Activated naive CD4-positive, alpha-beta T cell treated with anti-CD3 and anti-CD28 coated beads, Interleukin-2, amount 50 U/mL, for 72 hours (primary cell): ENCODE data around the gene DNAJC4. TPM values are rescaled to one million over a fixed set of nuclear protein-coding genes. Genes with fewer than 3 reads are reported as not detected.
A peak's percentile ranks its signal among the peaks of the same experiment; 100 is the strongest.
"Not testable (repeated sequence)": the region's sequence is repeated elsewhere in the genome, so short reads cannot be mapped to it uniquely, and the experiment has no call there.

ENCODE experiments used
- ATAC-seq, 2 donors: fragments of 150-1000 bp; cut with Tn5 transposase; 2 replicates each; pipeline ENCODE4 v1.10.0; 2021; ENCODE audit warnings: mild to moderate bottlenecking in 2 of 2, moderate library complexity in 2 of 2
- DNase-seq, 2 donors: peaks; one replicate each; pipeline ENCODE4 v3.0.0; 2021 to 2022; ENCODE audit warnings: low spot score in 2 of 2
- H3K27ac Mint-ChIP-seq, 2 donors: one replicate each; pipeline ENCODE4 v1.8.0; 2022; ENCODE audit warnings: mild to moderate bottlenecking in 2 of 2, mixed read lengths in 2 of 2
- H3K36me3 Mint-ChIP-seq, 2 donors: one replicate each; pipeline ENCODE4 v1.8.0; 2022; ENCODE audit warnings: mixed read lengths in 2 of 2
- H3K9me3 Mint-ChIP-seq, 2 donors: one replicate each; pipeline ENCODE4 v1.8.0; 2022; ENCODE audit warnings: mixed read lengths in 2 of 2
- total RNA-seq, 2 donors: library from RNA; stranded (reverse); gene quantifications; one replicate each; pipeline ENCODE4 v1.2.3, GENCODE V29; 2022

Gene DNAJC4
- total RNA-seq, 2 donors from 2014 or later: 26.7 to 48.7 TPM

DNA sequence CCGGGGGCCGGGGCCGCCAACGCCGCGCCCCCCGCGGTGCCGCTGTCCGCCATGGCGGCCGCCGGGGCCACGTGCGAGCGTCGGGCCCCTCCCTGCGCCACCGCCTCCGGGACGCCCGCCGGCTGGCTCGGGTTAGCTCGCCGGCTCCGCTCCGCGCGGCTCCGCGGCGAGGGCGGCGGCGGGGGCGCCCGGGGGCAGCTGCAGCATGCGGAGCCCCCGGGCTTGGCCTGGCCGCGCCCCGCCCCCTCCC, 16.2 kb downstream of the DNAJC4 start:
- not testable (repeated sequence) for DNase-seq, H3K9me3 Mint-ChIP-seq
- Mint-ChIP-seq H3K36me3 (peaks cover 6 to 16% of the 10 kb centered on the region in 2 donors), H3K27ac (peak overlapping the region in 1 of 2 donors; percentile 93)
- ATAC-seq: peak; percentile 3 to 29

- H3K9me3 Mint-ChIP-seq: no peaks in the 10 kb centered on the region
- peak; percentile 39 to 73 for ATAC-seq
- peaks cover 6 to 16% of the 10 kb centered on the region in 2 donors for H3K36me3 Mint-ChIP-seq
- peak within 1 kb of the TSS; percentile 91 to 93 for H3K27ac Mint-ChIP-seq
- peak; percentile 74 to 82 for DNase-seq
Measured at GRCh38 chr11:64246871-64247728, 16.8 kb downstream of the DNAJC4 start, which contains the start of gene PPP1R14B. Gene PPP1R14B (minus strand): TSS chr11:64246943. CDS start chr11:64246673, 270 bp downstream.

- Mint-ChIP-seq H3K9me3 (no peaks in the 10 kb centered on the region), H3K27ac (peak overlapping the region in 1 of 2 donors; percentile 65)
- no peak for DNase-seq
Measured at GRCh38 chr11:64247729-64248531, 17.6 kb downstream of the DNAJC4 start.

GRCh38 chr11:64248578-64248977, 18.2 kb downstream of the DNAJC4 start:
- H3K9me3 Mint-ChIP-seq: no peaks in the 10 kb centered on the region
- H3K36me3 Mint-ChIP-seq: peaks cover 6 to 9% of the 10 kb centered on the region in 2 donors
- H3K27ac Mint-ChIP-seq: no peak overlapping the region
- ATAC-seq (no peak), DNase-seq (no peak)

More at GRCh38 chr11:64247729-64248531, 17.6 kb downstream of the DNAJC4 start:
- ATAC-seq: no peak
- H3K36me3 Mint-ChIP-seq: peaks cover 6 to 16% of the 10 kb centered on the region in 2 donors

GRCh38 chr11:64249038-64249437, 18.7 kb downstream of the DNAJC4 start:
- DNase-seq (no peak), ATAC-seq (no peak)
- H3K36me3 Mint-ChIP-seq: peaks cover 6% of the 10 kb centered on the region in 2 donors
- H3K27ac Mint-ChIP-seq: no peak overlapping the region
- H3K9me3 Mint-ChIP-seq: no peaks in the 10 kb centered on the region

DNA sequence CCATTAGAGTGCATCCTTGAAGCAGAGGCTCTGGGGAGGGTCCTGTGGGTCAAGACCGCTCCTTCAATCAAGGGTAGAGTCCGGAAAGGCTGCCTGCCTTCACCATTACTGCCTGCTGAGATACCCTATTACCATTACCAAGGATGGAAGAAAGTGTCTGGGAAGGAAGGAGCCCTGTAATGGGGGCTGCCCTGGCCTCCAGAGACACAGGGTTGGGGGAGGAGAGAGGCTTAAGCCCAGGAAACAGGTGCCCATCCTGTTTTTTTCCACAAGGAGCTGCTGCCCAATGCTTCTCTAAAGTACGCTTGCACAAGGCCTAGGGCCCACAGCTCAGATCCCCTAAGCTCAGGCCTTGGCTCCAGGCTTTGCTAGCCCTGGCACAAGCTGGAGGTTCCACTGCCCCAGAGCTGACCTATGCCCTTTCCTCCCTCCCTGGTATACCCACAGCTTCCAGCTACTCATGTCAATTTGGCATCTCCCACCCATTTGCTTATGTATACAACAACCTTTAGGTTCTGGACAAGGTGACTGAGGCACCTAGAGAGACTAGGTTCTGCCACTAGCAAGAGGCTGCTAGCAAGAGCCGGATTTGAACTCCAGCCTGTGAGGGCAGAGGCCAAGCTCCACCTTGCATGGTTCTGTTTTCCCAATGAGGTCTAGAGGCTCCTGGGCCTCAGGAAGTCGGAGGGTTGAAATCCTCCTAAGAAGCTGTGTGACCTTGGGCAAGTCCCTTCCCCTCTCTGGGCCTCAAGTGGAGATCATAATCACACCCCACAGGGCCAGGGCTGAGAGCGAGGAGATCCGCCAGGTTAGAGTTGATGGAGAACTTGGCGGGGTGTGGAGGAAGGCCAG, 19.4 kb downstream of the DNAJC4 start:
- no peak overlapping the region for H3K27ac Mint-ChIP-seq
- ATAC-seq: no peak
- peaks cover 6% of the 10 kb centered on the region in 2 donors for H3K36me3 Mint-ChIP-seq
- H3K9me3 Mint-ChIP-seq: no peaks in the 10 kb centered on the region
- DNase-seq: no peak

GRCh38 chr11:64250415-64251015, 20.2 kb downstream of the DNAJC4 start:
- ATAC-seq (no peak), DNase-seq (no peak)
- Mint-ChIP-seq H3K27ac (no peak overlapping the region), H3K9me3 (no peaks in the 10 kb centered on the region), H3K36me3 (peaks cover 6% of the 10 kb centered on the region in 2 donors)

- no peaks in the 10 kb centered on the region for H3K36me3 Mint-ChIP-seq
- H3K9me3 Mint-ChIP-seq: no peaks in the 10 kb centered on the region
- DNase-seq (peak in 1 of 2 donors; percentile 79), ATAC-seq (peak; percentile 73 to 74)
- H3K27ac Mint-ChIP-seq: peak within 1 kb of the TSS; percentile 55 to 57
Measured at GRCh38 chr11:64251016-64251752, 20.8 kb downstream of the DNAJC4 start, which contains the start of gene PLCB3. Gene PLCB3 (plus strand): TSS chr11:64251530. CDS start chr11:64251650, 120 bp downstream.

DNA sequence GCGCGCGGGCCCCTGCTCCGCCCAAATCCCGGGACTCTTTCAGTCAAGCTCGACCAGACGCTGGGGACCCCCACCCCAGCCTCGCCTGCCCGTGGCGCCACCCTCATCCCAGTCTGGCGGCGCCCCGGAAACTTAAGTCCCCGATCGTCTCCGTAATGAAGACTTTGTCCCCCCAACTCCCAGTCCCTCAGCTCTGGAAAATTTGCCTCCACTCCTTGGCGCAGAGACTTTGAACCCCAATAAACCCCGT, 21.3 kb downstream of the DNAJC4 start:
- H3K27ac Mint-ChIP-seq: peak overlapping the region in 1 of 2 donors; percentile 55
- no peaks in the 10 kb centered on the region for H3K9me3 Mint-ChIP-seq
- ATAC-seq: no peak
- no peaks in the 10 kb centered on the region for H3K36me3 Mint-ChIP-seq
- no peak for DNase-seq

DNA sequence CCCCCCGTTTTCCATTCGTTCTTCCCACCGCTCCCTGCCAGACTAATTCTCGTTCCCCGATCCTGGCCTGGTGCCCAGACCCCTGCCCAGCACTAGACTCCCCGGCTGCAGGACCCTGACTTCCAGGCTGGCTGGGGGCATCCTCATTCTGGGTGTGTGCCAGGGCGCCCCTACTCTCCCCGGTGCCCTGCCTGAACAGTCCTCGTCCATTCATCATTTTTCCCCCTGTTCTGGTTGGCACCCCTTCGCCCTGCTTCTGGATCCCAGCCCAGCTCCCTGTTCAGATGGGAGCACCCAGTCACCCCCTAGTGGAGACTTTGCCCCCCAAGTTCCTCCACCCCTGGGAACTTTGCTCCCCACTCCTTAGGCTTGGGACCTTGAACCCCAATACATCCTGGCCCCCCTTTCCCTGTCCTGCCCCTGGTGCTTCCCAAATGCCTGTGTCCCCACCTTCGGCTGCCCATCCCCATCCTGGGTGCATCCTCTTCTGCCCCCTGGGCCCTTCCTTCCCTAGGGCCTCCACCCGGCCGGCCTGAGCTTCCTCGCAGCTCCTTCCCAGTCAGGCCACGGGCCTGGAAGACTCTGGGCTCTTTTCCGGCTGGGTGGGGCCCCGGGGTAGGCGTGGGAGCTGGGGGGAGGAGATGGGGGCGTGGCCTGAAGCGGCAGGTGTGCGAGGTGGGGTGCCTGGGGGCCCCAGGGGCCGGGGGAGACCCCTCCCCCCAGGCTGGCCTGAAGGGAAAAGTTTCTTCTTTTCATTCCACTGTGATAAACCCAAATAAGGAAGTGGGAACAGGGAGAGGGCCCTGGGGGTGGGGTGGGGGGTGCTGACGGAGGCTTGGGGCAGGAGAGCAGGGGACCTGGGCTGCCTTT, 21.9 kb downstream of the DNAJC4 start:
- H3K36me3 Mint-ChIP-seq: no peaks in the 10 kb centered on the region
- no peak for DNase-seq
- H3K27ac Mint-ChIP-seq: peak overlapping the region; percentile 55 to 57
- ATAC-seq: peak in 1 of 2 donors; percentile 4
- H3K9me3 Mint-ChIP-seq: no peaks in the 10 kb centered on the region

GRCh38 chr11:64253043-64253442, 22.7 kb downstream of the DNAJC4 start:
- no peaks in the 10 kb centered on the region for H3K36me3 Mint-ChIP-seq
- H3K27ac Mint-ChIP-seq: no peak overlapping the region
- no peaks in the 10 kb centered on the region for H3K9me3 Mint-ChIP-seq
- DNase-seq (no peak), ATAC-seq (no peak)

DNA sequence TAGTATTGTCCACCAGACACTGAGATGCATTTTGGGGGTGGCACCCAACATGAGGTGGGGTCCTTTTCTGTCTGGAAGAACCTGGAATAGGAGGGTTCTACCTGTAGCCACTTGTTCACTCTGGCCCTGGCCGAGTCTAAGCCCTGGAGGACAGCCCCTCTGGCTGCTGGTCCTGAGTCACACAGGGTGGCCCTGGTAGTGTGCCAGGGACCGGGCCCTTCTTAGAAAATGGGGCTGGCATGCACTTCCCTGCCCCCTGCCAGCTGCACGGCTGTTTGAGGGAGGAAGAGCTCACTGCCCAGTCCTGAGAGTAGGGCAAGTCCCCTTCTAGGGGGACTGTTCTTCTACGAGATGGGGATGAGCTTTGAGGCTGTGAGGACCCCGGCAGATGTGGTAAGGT, 23.1 kb downstream of the DNAJC4 start:
- Mint-ChIP-seq H3K36me3 (no peaks in the 10 kb centered on the region), H3K27ac (peak overlapping the region in 1 of 2 donors; percentile 46), H3K9me3 (no peaks in the 10 kb centered on the region)
- no peak for DNase-seq
- ATAC-seq: no peak

DNA sequence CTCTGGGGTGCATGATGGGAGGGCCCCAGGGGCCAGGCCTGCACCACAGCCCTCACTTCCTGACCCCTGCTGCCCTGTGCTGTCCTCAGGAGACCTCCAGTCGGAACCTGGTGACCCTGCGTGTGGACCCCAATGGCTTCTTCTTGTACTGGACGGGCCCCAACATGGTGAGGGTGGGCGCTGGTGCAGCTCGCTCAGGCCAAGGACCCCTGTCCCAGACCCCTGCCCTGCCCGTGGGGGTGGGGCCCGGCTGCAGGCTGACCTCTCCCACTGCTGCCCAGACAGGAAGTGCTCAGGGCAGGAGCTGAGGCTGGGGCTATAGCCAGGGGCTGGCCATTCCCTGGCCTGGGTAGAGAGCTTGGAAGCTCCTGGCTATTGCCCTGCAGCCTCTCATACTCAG, 24.0 kb downstream of the DNAJC4 start:
- H3K36me3 Mint-ChIP-seq: no peaks in the 10 kb centered on the region
- ATAC-seq: no peak
- no peak for DNase-seq
- no peak overlapping the region for H3K27ac Mint-ChIP-seq
- no peaks in the 10 kb centered on the region for H3K9me3 Mint-ChIP-seq

DNA sequence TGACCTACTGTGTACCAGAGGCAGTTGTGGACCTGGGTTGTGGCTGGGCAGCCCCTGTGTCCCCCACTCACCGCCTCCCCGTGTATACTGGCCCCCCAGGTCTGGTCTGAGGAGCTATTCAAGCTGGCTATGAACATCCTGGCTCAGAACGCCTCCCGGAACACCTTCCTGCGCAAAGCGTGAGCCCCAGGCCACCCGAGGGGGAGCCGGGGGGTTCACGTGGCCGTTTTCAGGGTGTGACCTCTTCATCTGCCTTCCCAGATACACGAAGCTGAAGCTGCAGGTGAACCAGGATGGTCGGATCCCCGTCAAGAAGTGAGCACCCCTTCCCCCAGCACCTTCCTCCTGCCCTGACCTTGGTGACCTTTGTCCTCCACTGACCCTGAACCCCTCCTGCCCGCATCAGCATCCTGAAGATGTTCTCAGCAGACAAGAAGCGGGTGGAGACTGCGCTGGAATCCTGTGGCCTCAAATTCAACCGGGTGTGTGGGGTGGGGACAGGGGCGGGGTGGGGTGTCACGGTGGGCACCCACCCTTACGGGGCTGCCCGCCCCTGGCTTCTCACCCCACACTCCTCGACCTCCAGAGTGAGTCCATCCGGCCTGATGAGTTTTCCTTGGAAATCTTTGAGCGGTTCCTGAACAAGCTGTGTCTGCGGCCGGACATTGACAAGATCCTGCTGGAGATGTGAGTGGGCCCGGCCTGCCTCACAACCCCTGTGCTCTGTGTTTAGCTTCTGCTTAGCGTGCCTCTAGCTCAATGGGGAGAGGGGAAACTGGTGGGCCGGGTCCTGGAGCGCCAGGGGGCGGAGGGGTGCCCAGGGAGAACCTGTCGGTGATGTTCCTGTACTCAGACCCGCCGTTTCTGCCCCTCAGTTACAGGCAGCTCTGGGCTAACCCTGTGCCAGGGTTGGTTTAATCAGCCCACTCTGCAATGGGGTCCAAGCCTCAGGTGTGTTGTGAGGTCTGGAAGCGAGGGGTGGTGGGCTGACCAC, 25.1 kb downstream of the DNAJC4 start:
- no peaks in the 10 kb centered on the region for H3K9me3 Mint-ChIP-seq
- DNase-seq: no peak
- no peak overlapping the region for H3K27ac Mint-ChIP-seq
- H3K36me3 Mint-ChIP-seq: no peaks in the 10 kb centered on the region
- ATAC-seq: no peak
